ENCODE measurements around the gene TBL1XR1.
"Not testable (repeated sequence)": the region's sequence is repeated elsewhere in the genome, so short reads cannot be mapped to it uniquely, and the experiment has no call there.

TBL1XR1 gene

DNA sequence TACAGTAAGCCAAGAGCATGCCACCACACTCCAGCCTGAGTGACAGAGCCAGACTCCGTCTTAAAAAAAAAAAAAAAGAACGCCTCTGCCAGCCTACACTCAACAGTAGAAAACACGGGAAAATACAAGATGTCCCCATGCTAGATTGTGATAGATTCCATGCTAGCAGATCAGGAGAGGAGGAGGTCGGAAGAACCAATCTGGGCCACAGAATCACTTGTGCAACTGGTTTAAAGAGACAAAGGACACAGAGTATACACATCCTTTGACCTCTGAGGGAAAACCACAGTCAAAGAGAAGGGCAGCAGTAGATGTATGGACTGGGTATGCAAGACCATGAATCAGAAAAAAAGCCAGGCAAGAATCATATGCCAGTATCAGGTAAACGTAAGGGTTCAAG is 15.9 kb downstream of the TBL1XR1 start:
- no peak for DNase-seq

DNA sequence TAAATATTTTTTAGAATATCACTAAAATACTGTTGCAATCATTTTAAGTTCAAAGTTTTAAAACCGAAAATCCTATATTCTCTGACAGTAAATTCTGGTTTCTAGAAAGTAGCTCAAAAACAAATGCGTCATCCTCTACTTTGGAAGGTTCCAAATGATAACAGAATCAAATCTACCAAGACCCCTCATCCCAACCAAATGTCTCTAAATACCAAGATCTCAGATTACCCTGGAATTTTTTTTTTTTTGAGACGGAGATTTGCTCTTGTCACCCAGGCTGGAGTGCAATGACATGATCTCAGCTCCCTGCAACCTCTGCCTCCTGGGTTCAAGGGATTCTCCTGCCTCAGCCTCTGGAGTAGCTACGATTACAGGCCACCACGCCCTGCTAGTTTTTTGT is 16.8 kb downstream of the TBL1XR1 start:
- DNase-seq = no peak

DNA sequence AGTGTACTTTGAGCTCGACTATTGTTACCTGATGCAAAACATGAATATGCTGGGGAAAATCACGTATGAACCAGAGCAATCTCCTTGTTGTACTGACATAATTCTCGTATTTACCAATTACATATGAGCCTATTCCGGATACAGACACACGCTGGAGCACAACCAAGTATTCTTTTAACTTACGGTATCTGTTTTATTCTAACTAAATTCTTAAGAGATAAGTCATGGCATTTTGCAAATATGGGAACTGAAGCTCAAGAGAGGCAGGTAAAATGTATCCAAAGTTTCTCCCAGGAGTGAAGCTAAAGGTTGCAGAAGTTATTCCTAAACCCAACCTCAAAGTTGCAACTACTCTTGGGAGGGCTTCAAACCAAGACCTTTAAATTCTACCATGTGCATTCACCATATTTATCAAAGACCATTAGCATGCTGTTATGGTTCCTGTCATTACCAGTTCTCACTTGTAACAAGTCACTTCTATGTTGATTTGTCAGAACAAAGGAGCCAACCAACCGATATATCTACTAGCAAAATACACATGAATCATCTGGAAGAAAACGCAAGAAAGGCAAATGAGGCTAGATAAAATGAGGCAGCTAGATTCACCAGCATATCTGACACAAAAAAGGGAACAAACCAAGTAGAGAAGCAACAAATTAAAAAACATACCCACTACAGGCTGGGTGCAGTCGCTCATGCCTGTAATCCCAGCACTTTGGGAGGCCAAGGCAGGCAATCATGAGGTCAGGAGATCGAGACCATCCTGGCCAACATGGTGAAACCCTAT is 17.8 kb downstream of the TBL1XR1 start:
- DNase-seq = no peak

DNA sequence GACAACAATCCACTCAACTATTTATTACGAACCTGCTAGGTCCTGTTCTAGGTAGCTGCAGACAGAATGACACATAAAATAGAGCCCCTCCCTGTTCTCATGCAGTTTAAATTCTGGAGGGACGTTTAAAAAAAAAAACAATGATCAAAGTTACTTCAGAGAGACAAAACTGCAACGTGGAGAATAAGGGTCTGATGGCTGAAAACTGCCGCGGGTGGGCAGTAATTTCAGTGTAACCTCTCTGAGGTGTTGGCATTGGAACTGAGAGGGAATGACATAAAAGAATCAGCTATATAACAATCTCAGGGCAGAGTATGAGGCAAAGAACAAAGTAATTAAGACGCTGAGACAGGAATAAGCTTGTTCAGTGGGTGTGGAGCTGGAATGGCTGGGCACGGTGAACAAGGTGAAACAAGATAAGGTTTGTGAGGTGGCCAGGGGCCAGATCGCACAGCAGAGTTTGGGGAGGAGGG is 19.5 kb downstream of the TBL1XR1 start:
- DNase-seq = no peak

DNA sequence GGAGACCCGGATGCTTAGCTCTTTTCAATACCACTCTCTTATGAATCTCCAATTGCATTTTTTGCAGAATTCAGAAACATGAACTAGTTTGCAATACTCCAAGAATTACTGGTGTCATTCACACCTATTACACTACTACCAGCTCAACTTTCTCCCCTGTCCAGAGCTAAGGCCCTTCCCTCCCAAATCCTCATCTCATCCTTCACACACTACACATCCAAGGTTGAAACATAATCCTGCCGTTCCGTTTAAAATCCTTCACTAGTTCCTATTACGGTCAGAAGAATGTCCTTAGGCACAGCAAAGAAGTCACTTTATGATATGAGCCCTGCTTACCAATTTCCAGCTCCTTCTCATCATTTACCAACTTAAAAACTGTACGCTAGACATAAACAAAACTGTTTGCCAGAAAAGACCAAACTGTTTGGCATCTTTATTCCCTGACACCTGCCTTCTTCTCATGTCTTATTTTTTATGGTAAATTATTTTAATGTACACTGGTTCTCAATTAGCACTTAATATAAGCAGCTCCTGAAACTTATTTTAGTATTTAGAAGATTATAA is 22.6 kb downstream of the TBL1XR1 start:
- no peak for DNase-seq

DNA sequence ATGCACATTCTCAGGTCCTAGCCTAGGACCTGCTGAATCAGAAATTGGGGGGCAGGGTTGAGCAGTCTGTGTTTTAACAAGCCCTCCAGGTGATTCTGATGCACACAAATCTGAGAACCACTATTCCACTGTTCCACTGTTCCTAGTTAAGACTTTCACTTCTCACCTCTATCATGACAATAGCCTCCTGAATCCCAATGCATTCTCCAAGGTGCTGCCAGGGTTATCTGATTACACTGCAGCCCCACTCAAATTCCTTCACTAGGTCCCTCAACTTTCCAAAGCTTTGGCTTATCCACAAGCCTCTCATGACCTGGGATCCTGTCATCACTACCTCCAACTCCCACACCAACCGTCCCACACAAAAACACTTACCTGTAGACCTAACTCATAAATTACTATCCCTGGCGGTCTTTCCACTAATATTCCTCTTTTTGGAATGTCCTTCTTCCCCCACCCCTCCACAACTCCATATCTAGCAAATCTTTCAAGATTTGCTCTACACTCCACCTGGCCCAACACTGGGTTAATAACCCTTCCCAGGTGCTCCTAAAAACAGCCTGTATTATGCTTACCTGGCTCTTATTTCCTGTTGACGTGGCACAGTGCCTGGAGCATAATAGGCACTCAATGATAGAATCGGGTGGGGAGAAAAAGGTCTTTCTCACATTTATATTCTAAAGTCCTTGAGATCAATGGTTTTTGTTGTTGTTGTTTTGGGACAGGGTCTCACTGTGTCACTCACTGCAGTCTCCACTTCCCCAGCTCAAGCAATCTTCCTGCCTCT is 27.2 kb downstream of the TBL1XR1 start:
- no peak for DNase-seq

DNA sequence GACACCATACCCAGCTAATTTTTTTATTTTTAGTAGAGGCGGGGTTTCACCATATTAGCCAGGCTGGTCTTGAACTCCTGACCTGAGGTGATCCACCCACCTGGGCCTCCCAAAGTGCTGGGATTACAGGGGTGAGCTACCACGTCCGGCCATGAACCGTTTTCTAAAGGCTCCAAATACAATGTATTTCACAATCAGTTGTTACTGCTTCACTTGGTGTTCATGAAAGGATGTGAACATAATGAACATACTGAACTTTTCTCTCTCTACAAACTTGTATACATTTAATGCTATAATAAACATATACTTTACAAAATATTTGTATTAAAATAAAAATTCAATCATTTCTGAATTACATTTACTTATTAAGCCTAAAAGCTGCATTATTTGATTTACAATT is 28.9 kb downstream of the TBL1XR1 start:
- no peak for DNase-seq

DNA sequence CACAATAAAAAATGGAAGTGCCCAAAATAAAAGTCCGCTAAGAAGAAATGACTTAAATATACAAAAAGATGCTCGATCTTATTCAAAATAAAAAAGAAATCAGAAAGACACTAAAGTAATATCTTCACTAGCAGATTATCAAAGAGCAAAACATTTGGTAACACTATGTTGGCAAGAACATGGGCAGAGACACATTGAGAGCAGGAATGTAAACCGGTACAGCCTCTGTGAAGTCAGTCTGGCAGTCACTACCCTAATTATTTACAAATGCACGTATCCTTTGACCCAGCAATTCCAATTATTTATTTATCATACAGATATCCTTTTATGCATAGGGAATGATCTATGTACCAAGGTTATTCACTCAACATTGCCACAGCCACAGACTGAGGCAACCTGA is 34.5 kb downstream of the TBL1XR1 start:
- DNase-seq = no peak

DNA sequence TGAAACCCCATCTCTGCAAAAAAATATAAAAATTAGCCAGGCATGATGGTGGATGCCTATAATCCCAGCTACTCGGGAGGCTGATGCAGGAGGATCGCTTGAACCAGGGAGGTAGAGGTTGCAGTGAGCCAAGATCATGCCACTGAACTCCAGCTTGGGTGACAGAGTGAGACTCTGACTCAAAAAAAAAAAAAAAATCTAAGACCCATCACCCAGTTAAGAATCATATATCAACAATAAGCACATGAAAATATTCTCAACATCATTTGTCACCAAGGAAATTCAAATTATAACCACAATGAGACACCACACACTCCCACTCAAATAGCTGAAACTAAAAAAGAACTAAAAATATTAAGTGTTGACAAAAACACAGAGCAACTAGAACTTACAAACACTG is 35.7 kb downstream of the TBL1XR1 start:
- not testable (repeated sequence) for DNase-seq

DNA sequence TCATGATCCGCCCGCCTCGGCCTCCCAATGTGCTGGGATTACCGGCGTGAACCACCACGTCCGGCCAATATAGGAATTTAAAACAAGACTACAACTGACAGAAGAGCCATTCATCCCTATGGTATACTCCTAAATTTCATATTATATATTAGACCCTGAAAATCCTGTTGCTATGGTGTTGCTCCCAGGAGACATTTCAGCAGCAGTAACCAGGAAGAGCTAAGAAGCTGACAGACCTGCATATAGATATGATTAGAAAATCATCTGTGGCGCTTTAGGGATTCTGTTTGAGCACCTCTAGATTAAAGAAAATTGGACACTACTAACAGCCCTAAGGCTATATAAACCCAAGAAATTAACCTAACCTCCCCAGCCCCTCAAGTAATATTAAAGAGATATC is 38.8 kb downstream of the TBL1XR1 start:
- DNase-seq = no peak

DNA sequence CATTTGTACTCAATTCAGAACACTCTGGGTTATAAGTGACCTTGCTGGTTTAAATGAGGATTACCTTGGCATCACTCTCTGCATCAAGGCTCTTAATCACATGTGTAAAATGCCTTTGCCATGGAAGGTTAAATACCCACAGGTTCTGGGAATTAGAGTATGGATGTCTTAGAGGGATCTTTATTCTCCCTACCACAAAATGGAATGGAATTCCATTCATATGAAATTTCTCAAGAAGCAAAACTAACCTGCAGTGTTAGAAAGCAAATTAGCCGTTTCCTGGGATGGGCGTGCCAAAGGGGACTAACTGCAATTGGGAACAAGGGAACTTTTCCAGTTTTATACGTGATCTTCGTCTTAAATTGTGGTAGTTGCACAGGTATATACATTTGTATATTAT is 39.8 kb downstream of the TBL1XR1 start:
- no peak for DNase-seq

DNA sequence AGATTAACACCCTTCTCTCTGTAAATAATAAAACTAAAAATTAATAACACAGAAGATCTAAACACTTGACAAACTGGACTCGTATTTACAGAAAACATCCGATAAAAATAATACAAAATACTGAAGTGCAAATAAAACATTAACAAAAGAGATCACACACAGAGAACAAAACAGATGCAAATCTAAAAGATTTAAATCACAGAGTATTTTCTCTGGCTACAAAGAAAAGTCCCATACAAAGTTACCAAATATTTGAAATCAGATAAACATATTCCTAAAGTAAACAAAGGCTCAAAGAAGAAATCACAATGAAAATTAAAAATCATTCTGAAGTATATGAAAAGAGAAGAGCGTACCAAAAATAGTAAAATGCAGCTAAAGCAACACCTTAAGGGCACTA is 42.5 kb downstream of the TBL1XR1 start:
- no peak for DNase-seq

DNA sequence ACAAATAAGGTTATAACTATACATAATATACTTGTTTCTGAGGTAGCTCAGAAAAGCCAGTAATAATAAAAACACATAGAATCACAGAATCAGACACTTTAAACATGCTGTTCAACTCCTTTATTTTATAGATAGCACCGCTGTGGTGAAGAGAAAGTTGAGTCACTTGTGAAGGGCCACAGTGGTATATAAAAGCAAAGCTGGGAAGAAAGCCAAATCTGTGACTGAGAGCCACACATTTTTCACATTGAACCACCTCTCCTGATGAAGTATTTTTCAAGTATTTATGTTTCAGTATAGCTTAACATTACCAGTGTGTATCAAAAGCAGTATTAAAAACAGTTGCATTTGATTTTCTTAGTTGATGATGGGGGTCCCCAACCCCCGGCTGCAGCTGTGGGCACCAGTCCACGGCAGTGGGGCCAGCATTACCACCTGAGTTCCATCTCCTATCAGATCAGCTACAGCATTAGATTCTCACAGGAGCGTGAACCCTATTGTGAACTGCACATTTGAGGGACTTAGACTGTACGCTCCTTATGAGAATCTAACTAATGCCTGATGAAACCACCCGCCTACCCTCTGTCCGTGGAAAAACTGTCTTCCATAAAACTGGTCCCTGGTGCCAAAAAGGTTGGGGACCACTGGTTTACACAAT is 46.2 kb downstream of the TBL1XR1 start:
- peak; percentile 92 for DNase-seq

DNA sequence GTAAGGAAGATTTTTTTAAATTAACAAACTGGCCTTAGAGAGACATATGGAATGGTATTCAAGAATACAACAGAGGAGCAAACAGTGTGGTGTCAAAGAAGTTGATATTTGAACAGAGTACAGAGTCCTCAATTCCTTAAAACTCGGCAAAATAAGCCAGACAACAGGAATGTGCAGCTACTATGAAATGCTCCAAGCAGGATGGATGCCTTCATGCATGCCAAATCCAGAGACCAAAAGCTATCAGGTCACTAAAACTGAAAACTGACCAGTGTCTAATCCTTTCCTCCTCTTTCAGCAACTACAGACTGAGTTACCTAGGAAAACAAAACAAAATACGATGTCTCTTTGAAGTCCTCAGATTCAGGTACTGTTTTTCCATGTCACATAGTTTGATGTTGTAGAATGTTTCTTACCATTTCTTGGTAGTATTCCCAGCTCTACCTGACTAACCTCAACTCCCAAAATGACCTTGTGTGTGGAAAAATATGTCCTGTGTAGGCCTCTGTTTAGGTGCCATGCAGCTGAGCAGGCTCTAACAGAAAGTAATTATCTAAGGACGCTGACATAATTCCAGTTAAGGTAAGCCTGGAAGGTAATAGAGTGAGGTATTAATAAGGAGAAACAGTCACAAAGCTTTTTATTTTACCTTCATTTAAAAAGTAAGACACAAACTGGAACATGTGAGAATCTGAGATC is 46.9 kb downstream of the TBL1XR1 start:
- peak; percentile 35 for DNase-seq

DNA sequence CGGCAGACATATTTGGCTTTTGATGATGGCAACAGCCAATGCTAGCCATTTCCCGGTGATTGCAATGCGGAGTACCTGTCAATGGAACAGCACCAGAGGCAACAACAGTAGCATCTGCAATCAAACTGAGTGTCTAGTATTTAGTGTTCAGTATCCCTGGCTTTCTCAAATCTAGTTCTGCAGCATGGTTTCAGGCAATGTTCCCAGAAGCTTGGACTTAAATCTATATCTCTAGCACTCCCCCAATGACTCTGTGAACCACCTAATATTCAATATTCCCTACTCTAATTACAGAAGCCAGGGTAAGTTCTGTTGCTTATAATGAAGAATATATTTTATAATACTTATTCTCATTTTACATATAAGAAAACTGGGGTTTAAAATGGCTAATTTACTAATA is 48.2 kb downstream of the TBL1XR1 start:
- no peak for DNase-seq

DNA sequence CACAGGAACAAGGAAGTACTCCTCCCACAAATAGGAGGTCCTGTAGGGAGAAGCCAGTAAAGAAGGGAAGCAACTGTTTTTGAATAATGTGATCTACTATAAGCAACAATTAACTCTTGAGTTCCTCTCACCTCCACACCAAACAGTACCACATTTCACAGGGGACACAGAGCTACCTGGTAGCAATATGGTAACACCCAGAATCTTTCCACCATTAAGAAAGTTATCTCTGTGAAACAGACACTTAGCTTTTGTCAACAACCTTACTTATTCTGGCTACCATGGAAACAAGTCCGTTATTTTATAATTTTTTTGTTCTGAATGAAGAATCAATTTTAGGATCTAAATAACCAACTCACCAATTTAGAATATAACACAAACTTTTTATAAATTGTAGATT is 49.5 kb downstream of the TBL1XR1 start:
- DNase-seq = no peak

DNA sequence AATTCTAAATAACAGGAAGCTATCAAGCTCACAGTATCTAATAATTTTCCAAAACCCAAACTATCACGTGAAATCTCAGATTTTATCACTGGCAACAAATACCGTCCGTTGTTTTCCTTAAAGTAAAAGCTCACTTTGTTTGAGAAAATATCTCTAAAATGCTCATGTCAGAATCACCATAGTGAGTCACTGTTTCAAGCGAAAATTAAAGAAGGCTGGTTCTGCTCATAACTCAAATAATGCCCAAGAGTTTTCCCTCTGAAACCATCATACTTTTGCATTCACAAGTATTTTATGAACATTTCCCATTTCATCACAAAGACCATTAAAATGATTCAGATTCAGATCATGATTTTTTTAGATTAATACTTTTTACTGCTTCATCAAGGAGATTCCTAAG is 50.6 kb downstream of the TBL1XR1 start:
- peak; percentile 70 for DNase-seq

DNA sequence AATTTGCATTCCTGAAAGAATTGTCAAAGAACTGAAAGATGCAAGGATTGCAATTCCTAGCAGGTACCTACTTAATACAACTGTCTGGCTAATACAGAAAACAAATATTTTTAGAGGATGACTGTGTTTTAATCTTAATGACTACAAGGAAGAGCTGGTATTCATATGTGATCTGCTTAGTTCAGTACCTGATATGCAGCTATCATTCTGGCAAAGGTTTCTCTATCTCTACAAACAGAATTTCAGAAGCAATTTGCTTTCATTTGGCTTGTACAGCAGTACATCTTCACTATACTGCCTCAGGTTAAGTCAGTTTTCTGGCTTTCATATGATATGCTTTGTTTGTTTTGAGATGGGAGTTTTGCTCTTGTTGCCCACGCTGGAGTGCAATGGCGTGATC is 51.3 kb downstream of the TBL1XR1 start:
- DNase-seq = no peak

DNA sequence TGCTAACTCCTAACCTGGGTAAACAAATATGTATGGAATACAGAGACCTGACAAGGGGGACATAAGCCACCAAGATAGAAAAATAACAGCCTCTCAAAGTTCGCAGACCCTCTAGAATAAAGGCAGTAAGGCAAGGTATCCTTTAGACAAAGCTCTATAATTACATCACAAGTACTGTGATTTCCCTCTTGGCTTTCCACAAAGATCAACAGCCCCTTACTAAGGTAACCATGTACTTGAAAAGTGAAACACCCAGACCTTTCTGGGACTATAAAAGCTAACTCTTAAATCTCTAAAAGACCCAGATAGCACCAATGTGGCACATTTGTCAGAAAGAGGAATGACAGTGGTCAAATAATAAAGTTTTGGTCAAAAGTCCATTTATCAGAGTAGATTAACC is 51.9 kb downstream of the TBL1XR1 start:
- no peak for DNase-seq

DNA sequence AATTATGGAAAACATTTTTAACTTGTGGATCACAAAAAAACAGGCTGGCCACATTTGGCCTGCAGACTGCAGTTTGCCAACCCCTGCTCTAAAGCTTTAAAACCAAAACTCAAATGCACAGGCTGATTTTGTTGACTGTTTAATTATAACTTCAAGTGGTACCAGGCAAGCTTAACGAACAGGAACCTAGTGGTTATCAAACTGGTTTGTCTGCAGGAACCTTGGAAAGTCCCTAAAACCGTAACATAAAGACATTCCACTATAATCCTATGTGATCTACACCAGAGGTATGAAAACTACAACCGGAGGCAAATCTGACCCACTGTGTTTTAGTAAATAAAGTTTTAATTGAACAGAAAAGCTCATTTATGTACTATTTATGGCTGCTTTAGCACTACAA is 52.4 kb downstream of the TBL1XR1 start:
- DNase-seq = no peak

DNA sequence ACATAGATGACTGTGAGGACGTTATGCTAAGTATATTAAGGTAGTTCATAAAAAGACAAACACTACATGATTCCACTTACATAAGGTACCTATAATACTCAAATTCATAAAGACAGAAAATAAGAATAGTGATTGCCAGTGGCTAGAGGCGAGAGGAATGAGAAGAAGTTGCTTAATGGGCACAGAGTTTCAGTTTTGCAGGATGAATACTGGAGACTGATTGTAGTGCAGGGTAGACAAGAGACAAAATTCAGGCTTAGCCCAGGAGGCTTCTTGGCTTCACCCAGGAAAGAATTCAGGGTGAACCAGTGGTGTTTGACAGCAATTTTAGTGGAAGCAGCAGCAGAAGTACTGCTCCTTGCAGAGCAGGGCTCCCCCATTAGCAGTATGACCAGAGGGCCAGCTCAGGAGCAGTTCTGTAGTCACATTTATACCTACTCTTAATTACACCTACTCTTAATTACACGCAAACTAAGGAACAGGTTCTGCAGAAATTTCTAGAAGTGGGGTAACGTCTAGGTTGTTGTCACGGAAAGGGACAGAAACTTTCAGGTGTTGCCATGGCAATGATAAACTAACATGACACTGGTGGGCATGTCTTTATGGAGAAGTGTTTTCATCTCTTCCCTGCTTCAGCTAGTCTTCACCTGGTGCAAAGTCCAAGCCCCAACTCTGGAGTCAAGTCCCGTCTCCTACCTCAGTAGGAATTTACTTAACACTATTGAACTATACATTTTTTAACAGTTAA is 55.2 kb downstream of the TBL1XR1 start:
- DNase-seq = no peak

DNA sequence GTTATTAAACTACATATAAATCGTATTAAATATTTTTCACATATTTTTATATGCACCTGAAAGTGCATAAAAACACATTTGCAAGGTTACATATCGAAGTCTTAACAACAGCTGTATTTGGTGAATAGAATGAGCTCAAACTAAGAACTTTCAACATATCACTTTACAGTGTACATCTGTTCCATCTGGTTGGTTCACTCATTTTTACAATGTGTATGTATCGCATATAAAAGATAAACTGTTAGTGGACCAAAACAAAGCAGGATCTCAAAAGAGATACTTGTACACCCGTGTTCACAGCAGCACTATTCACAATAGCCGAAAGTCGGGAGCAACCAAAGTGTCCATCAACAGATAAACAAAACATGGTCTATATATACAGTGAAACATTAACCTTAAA is 55.8 kb downstream of the TBL1XR1 start:
- DNase-seq = no peak
